Activated gamma-delta T cell treated with anti-CD3 and anti-CD28 coated beads, Interleukin-2, amount 50 U/mL, for 16 hours (primary cell): Measurements from ENCODE around the gene PLA2G4E.

Source experiments
- DNase-seq: peaks from one replicate; pipeline ENCODE4 v3.0.0-alpha.2; 2020; ENCODE audit warnings: low read depth

The PLA2G4E gene

GRCh38 chr15:41955807-41956525 lies 64.9 kb downstream of the PLA2G4E start:
- no peak for DNase-seq

- DNase-seq: no peak
Observed at GRCh38 chr15:41955100-41955499, 65.7 kb downstream of the PLA2G4E start.

GRCh38 chr15:41954036-41954435 lies 66.8 kb downstream of the PLA2G4E start:
- no peak for DNase-seq

GRCh38 chr15:41952013-41952563 lies 68.8 kb downstream of the PLA2G4E start:
- DNase-seq: no peak

GRCh38 chr15:41951571-41951970 lies 69.3 kb downstream of the PLA2G4E start:
- DNase-seq: no peak

- DNase-seq: no peak
Observed at GRCh38 chr15:41950489-41950888, 70.4 kb downstream of the PLA2G4E start.

- no peak for DNase-seq
Observed at GRCh38 chr15:41950127-41950483, 70.7 kb downstream of the PLA2G4E start.

GRCh38 chr15:41949401-41950126 lies 71.3 kb downstream of the PLA2G4E start:
- no peak for DNase-seq

GRCh38 chr15:41948490-41948889 lies 72.4 kb downstream of the PLA2G4E start:
- DNase-seq: no peak

GRCh38 chr15:41946970-41947369 lies 73.9 kb downstream of the PLA2G4E start:
- DNase-seq: no peak

- no peak for DNase-seq
Observed at GRCh38 chr15:41945731-41946130, 75.1 kb downstream of the PLA2G4E start.

- DNase-seq: no peak
Observed at GRCh38 chr15:41945221-41945620, 75.6 kb downstream of the PLA2G4E start.

- no peak for DNase-seq
Observed at GRCh38 chr15:41944313-41944940, 76.4 kb downstream of the PLA2G4E start.

GRCh38 chr15:41943543-41944312 lies 77.1 kb downstream of the PLA2G4E start:
- no peak for DNase-seq

GRCh38 chr15:41942886-41943285 lies 78.0 kb downstream of the PLA2G4E start:
- DNase-seq: no peak

GRCh38 chr15:41941644-41942415 lies 79.0 kb downstream of the PLA2G4E start:
- DNase-seq: no peak

- peak; percentile 29 for DNase-seq
Observed at GRCh38 chr15:41940441-41940857, 80.4 kb downstream of the PLA2G4E start.

GRCh38 chr15:41939986-41940385 lies 80.9 kb downstream of the PLA2G4E start:
- DNase-seq: no peak

- no peak for DNase-seq
Observed at GRCh38 chr15:41937568-41937923, 83.3 kb downstream of the PLA2G4E start.

- peak; percentile 55 for DNase-seq
Observed at GRCh38 chr15:41936649-41937567, 83.9 kb downstream of the PLA2G4E start.
